HEK293T (cell line): ENCODE measurements around the gene DTNBP1.

ENCODE experiments used
- CTCF ChIA-PET: fragments of 350-600 bp; formaldehyde crosslinking; extraction: SDS; loops from one replicate; lab custom pipeline; 2021; ENCODE audit warnings: antibody characterized with exemption, inconsistent platforms; lab: Yijun Ruan, JAX
- POLR2A ChIA-PET: fragments of 350-600 bp; formaldehyde crosslinking; extraction: SDS; loops from one replicate; lab custom pipeline; 2020; ENCODE audit warnings: antibody characterized with exemption, inconsistent platforms; lab: Yijun Ruan, JAX
- DNase-seq: peaks from one replicate; pipeline ENCODE4 v3.0.0; 2012; ENCODE audit warnings: mixed read lengths; ENCODE audit errors: extremely low spot score
- ARNT ChIP-seq: fragments of 450-650 bp; IDR thresholded peaks from 2 replicates; pipeline ENCODE4 v1.6.1; 2017; ENCODE audit warnings: mild to moderate bottlenecking
- BHLHE40 ChIP-seq: fragments of 450-650 bp; IDR thresholded peaks from 2 replicates; pipeline ENCODE4 v1.6.1; 2016; ENCODE audit warnings: mild to moderate bottlenecking, moderate library complexity, borderline replicate concordance
- CTBP1 ChIP-seq: fragments of 450-650 bp; IDR thresholded peaks from 2 replicates; pipeline ENCODE4 v1.6.1; 2016; ENCODE audit warnings: borderline replicate concordance
- ELF4 ChIP-seq: fragments of 450-650 bp; IDR thresholded peaks from 2 replicates; pipeline ENCODE4 v1.6.1; 2017; ENCODE audit warnings: antibody characterized with exemption
- FOXA1 ChIP-seq: fragments of 450-650 bp; IDR thresholded peaks from 2 replicates; pipeline ENCODE4 v1.6.1; 2016; ENCODE audit warnings: mild to moderate bottlenecking
- FOXK2 ChIP-seq: fragments of 450-650 bp; IDR thresholded peaks from 2 replicates; pipeline ENCODE4 v1.6.1; 2016; ENCODE audit warnings: mild to moderate bottlenecking
- FOXM1 ChIP-seq: fragments of 450-650 bp; IDR thresholded peaks from 2 replicates; pipeline ENCODE4 v1.6.1; 2017; ENCODE audit warnings: mild to moderate bottlenecking, borderline replicate concordance
- HDGF ChIP-seq: fragments of 450-650 bp; IDR thresholded peaks from 2 replicates; pipeline ENCODE4 v1.6.1; 2017; ENCODE audit warnings: antibody characterized with exemption, borderline replicate concordance
- L3MBTL2 ChIP-seq: fragments of 450-650 bp; conservative IDR thresholded peaks from 2 replicates; pipeline ENCODE4 v1.6.1; 2016; ENCODE audit warnings: mild to moderate bottlenecking
- LEF1 ChIP-seq: fragments of 450-650 bp; IDR thresholded peaks from 2 replicates; pipeline ENCODE4 v1.6.1; 2017; ENCODE audit warnings: mild to moderate bottlenecking, borderline replicate concordance
- NFRKB ChIP-seq: fragments of 450-650 bp; IDR thresholded peaks from 2 replicates; pipeline ENCODE4 v1.6.1; 2016; ENCODE audit warnings: mild to moderate bottlenecking, moderate library complexity
- PKNOX1 ChIP-seq: fragments of 450-650 bp; IDR thresholded peaks from 2 replicates; pipeline ENCODE4 v1.6.1; 2016
- SP1 ChIP-seq: fragments of 450-650 bp; IDR thresholded peaks from 2 replicates; pipeline ENCODE4 v1.6.1; 2017
- SUZ12 ChIP-seq: fragments of 450-650 bp; IDR thresholded peaks from 2 replicates; pipeline ENCODE4 v1.6.1; 2016; ENCODE audit warnings: mild to moderate bottlenecking
- TARDBP ChIP-seq: fragments of 450-650 bp; IDR thresholded peaks from 2 replicates; pipeline ENCODE4 v1.6.1; 2016
- ZNF384 ChIP-seq: fragments of 450-650 bp; IDR thresholded peaks from 2 replicates; pipeline ENCODE4 v1.6.1; 2016

DTNBP1 gene

GRCh38 chr6:15622045-15622740 is 40.6 kb downstream of the DTNBP1 start:
- DNase-seq = no peak
- ChIA-PET CTCF (interaction anchor here (1.9 kb wide), 1 partner anchor 8 kb away, joined by 7 read pairs; no protein-coding TSS in a partner anchor), POLR2A (interaction anchor here (0.6 kb wide), 1 partner anchor 1440 kb away, joined by 3 read pairs; no protein-coding TSS in a partner anchor)
- no peak for TF ChIP-seq HDGF

DNA sequence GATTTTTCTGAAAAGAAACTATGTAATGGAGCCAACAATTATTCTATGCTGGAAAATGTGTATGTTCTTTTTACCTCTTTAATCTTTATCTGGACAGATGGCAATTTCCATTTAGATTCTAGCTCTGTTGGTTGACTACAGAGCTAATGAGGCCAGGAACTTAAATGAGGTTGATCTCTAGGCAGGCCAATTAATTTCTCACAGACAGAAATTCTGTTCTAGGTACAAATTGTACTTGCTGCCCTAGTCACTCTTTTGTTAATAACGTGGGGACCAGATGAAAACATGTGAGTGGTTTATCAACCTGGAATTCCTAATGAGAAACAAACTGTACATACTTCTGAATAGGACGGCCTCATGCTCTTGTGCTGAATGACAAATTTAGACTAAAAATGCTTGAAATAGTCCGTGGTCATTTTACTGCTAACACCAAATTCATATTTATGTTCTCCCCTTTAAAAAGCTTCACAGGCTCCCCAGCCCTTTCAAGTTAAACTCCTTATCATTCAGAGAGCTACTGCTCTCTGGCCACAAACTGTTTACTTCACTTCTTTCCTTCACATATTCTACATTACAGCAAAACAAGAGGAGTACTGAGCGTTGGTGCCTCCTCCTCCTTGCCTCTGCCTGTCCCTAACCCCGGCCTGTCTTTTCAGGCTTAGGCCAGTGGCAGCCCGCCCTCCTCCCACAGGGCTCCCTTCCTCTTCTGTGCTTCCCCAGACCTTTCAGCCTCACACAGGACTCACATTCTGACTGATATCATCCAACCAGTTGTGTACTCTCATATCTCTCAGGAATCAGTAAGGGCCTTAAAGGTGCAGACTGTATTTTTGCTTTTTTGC is 41.4 kb downstream of the DTNBP1 start:
- no peak for DNase-seq
- ChIA-PET POLR2A (interaction anchor here (0.9 kb wide), 2 partner anchors 14 to 41 kb away, joined by 4 read pairs; no protein-coding TSS in a partner anchor), CTCF (interaction anchor here (0.6 to 1.1 kb wide), 3 partner anchors 13 to 129 kb away, joined by 3 to 6 read pairs (median 5); no protein-coding TSS in a partner anchor)
- TF ChIP-seq FOXA1 (no peak), NFRKB (no peak), CTBP1 (no peak), TARDBP (no peak), ELF4 (no peak), FOXK2 (no peak), SUZ12 (no peak), HDGF (no peak), ARNT (no peak), PKNOX1 (no peak), LEF1 (no peak), FOXM1 (no peak), L3MBTL2 (no peak), ZNF384 (no peak), BHLHE40 (no peak), SP1 (no peak)

DNA sequence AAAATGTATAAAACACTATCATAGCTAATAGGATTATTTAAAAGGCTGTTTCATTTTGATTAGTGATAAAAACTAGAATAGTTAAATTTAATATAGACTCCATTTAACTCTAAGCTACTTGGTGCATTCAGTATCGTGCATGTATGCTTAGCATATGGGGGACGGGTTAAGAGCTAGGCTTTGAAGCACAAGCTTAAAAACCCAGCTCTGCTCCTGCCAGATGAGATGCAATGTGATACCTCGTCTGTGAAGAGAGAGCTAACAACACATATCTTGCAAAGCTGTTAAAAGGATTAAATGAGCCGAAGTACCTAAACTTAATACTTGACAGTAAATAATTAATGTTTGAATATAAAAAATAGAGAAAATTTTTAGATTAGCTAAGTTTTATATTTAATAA is 42.2 kb downstream of the DTNBP1 start:
- TF ChIP-seq NFRKB (no peak), SUZ12 (no peak), FOXK2 (no peak), L3MBTL2 (no peak), PKNOX1 (no peak), HDGF (no peak), TARDBP (no peak), ARNT (no peak), SP1 (no peak), ELF4 (no peak), ZNF384 (no peak), FOXA1 (no peak), FOXM1 (no peak)
- CTCF ChIA-PET = interaction anchor here (0.6 to 1.1 kb wide), 3 partner anchors 12 to 128 kb away, joined by 3 to 6 read pairs (median 5); no protein-coding TSS in a partner anchor
- POLR2A ChIA-PET = interaction anchor here (0.9 kb wide), 2 partner anchors 14 to 41 kb away, joined by 4 read pairs; no protein-coding TSS in a partner anchor
- no peak for DNase-seq

DNA sequence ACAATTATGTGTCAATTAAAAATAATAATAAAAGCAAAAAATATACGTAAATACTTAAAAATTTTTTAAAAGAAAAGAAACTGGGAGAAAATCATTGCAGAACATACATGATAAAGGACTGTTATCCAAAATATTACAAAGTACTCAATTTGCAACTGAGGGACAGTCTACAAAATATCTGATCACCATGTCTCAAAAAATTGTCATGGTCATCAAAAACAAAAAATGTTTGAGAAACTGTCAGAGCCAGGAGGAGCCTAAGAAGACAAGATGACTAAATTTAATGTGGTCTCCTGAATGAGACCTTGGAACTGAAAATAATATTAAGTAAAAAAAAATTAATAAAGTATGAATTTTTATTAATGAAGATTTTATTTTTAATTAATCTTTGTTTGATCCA is 43.5 kb downstream of the DTNBP1 start:
- TF ChIP-seq FOXK2 = no peak
- no peak for TF ChIP-seq TARDBP
- no peak for TF ChIP-seq ELF4
- TF ChIP-seq CTBP1 = no peak
- no peak for TF ChIP-seq NFRKB
- no peak for TF ChIP-seq HDGF
- TF ChIP-seq SP1 = no peak
- TF ChIP-seq L3MBTL2 = no peak
- no peak for TF ChIP-seq ZNF384
- TF ChIP-seq FOXM1 = no peak
- POLR2A ChIA-PET = no interaction called here
- CTCF ChIA-PET = no interaction called here
- DNase-seq = no peak

DNA sequence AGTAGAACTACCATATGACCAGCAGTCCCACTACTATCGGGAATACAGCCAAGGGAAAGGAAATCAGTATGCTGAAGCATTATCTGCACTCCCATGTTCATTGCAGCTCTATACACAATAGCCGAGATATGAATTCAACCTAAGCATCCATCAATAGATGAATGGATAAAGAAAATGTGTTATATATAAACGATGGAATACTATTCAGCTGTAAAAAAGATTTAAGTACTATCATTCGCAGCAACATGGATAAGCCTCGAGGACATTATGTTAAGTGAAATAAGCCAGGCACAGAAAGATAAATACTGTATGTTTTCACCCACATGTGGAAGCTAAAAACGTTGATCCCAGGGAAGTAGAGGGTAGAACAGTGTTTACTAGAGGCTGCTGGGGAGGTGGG is 44.1 kb downstream of the DTNBP1 start:
- POLR2A ChIA-PET = no interaction called here
- TF ChIP-seq ELF4 = no peak
- TF ChIP-seq L3MBTL2 = no peak
- no peak for TF ChIP-seq SP1
- TF ChIP-seq ARNT = no peak
- no peak for TF ChIP-seq FOXK2
- no peak for TF ChIP-seq LEF1
- TF ChIP-seq PKNOX1 = no peak
- TF ChIP-seq HDGF = no peak
- no peak for TF ChIP-seq BHLHE40
- no peak for TF ChIP-seq ZNF384
- no peak for TF ChIP-seq FOXM1
- TF ChIP-seq FOXA1 = no peak
- CTCF ChIA-PET = interaction anchor here (0.6 kb wide), 1 partner anchor 545 kb away, joined by 3 read pairs; no protein-coding TSS in a partner anchor
- DNase-seq = no peak
